H1 (cell line): Measurements from ENCODE around the gene NDRG2. TPM values are rescaled to one million over a fixed set of nuclear protein-coding genes. Genes with fewer than 3 reads are reported as not detected.

ENCODE experiments used
- BACH1 ChIP-seq: IDR thresholded peaks from 2 replicates; pipeline ENCODE4 v1.6.1; 2012; ENCODE audit warnings: low read length, improper control_type of control experiment
- CTCF ChIP-seq, 3 experiments: IDR thresholded peaks; 1 replicate in 2 of 3; 2 replicates in 1 of 3; pipeline versions ENCODE4 v1.5.1 to v1.6.1; 2011; ENCODE audit warnings: low read length in 3 of 3, mild to moderate bottlenecking in 3 of 3, inconsistent platforms in 2 of 3, low read depth in 1 of 3, moderate library complexity in 1 of 3; ENCODE audit not compliant: insufficient read depth in 1 of 3; ENCODE audit errors: control extremely low read depth in 1 of 3
- EP300 ChIP-seq, 2 experiments: IDR thresholded peaks; 1 replicate in 1 of 2; 2 replicates in 1 of 2; pipeline ENCODE4 v1.6.1; 2011 to 2012; ENCODE audit warnings: low read depth in 2 of 2, low read length in 2 of 2, mild to moderate bottlenecking in 2 of 2, borderline replicate concordance in 1 of 2, inconsistent platforms in 1 of 2, moderate library complexity in 1 of 2
- EZH2 ChIP-seq: fragments of 200-600 bp; sonication (generic); IDR thresholded peaks from 2 replicates; pipeline ENCODE4 v1.7.1; 2012; ENCODE audit warnings: low read depth, mild to moderate bottlenecking, moderate library complexity, low read length, inconsistent platforms; ENCODE audit not compliant: severe bottlenecking
- FOSL1 ChIP-seq: IDR thresholded peaks from 2 replicates; pipeline ENCODE4 v1.6.1; 2011; ENCODE audit warnings: mild to moderate bottlenecking, low read depth, low read length, moderate library complexity; ENCODE audit not compliant: insufficient read depth
- GTF2F1 ChIP-seq: IDR thresholded peaks from 2 replicates; pipeline ENCODE4 v1.6.1; 2012; ENCODE audit warnings: low read depth, low read length, improper control_type of control experiment, borderline replicate concordance
- HDAC2 ChIP-seq, 2 experiments: fragments of 300-600 bp in 1 of 2; sonication (generic) in 1 of 2; IDR thresholded peaks; 2 replicates each; pipeline ENCODE4 v1.6.1; 2011 to 2012; ENCODE audit warnings: low read depth in 2 of 2, low read length in 2 of 2, mild to moderate bottlenecking in 2 of 2, moderate library complexity in 2 of 2, borderline replicate concordance in 1 of 2, inconsistent platforms in 1 of 2
- JUND ChIP-seq: IDR thresholded peaks from 2 replicates; pipeline ENCODE4 v1.6.1; 2011; ENCODE audit warnings: mild to moderate bottlenecking, improper control_type of control experiment, low read length
- POLR2A ChIP-seq, 2 experiments: IDR thresholded peaks; 1 replicate in 1 of 2; 2 replicates in 1 of 2; pipeline ENCODE4 v1.6.1; 2011; ENCODE audit warnings: low read depth in 2 of 2, low read length in 2 of 2, mild to moderate bottlenecking in 2 of 2; ENCODE audit errors: control extremely low read depth in 1 of 2
- RFX5 ChIP-seq: IDR thresholded peaks from 2 replicates; pipeline ENCODE4 v1.6.1; 2011; ENCODE audit warnings: low read depth, low read length, improper control_type of control experiment, borderline replicate concordance
- SP1 ChIP-seq: IDR thresholded peaks from 2 replicates; pipeline ENCODE4 v1.6.1; 2011; ENCODE audit warnings: low read depth, low read length
- SRF ChIP-seq: IDR thresholded peaks from 2 replicates; pipeline ENCODE4 v1.6.1; 2011; ENCODE audit warnings: mild to moderate bottlenecking, low read depth, low read length, moderate library complexity
- TAF1 ChIP-seq: IDR thresholded peaks from 2 replicates; pipeline ENCODE4 v1.6.1; 2011; ENCODE audit warnings: mild to moderate bottlenecking, low read depth, low read length
- TAF7 ChIP-seq: optimal IDR thresholded peaks from 2 replicates; pipeline ENCODE3; 2011; ENCODE audit warnings: low read depth, mild to moderate bottlenecking, inconsistent platforms, low read length, moderate library complexity, borderline replicate concordance
- TBP ChIP-seq: IDR thresholded peaks from 2 replicates; pipeline ENCODE4 v1.6.1; 2011; ENCODE audit warnings: low read depth, low read length, improper control_type of control experiment
- TEAD4 ChIP-seq: IDR thresholded peaks from 2 replicates; pipeline ENCODE4 v1.6.1; 2012; ENCODE audit warnings: low read depth, low read length, inconsistent platforms, mixed read lengths
- USF2 ChIP-seq: IDR thresholded peaks from 2 replicates; pipeline ENCODE4 v1.6.1; 2011; ENCODE audit warnings: low read length, improper control_type of control experiment
- YY1 ChIP-seq: IDR thresholded peaks from 2 replicates; pipeline ENCODE4 v1.6.1; 2011; ENCODE audit warnings: low read depth, mild to moderate bottlenecking, low read length
- polyA plus RNA-seq, 7 experiments: library from polyadenylated mRNA; depleted of rRNA in 3 of 7; stranded (reverse) in 5 of 7; unstranded in 2 of 7; fragments of >200 nt in 5 of 7; fragments of 200-250 nt in 2 of 7; gene quantifications; 1 replicate in 5 of 7; 2 replicates in 1 of 7; 4 replicates in 1 of 7; pipeline versions ENCODE4 v1.2.1 to v1.2.3, GENCODE V29; 2011 to 2013; ENCODE audit warnings: missing spikeins in 2 of 7, mixed read lengths in 2 of 7
- total RNA-seq: library from RNA; stranded (reverse); fragmentation: NEBNext Ultra II Directional; extraction: Animal tissue kit (Norgen Biotek cat#: 25700); gene quantifications from 2 replicates; pipeline ENCODE4 v1.2.1, GENCODE V29; 2021
- TF ChIP-seq, protein P1 (sequence below): IDR thresholded peaks from 2 replicates; pipeline ENCODE4 v1.6.1; 2011; ENCODE audit warnings: low read depth, mild to moderate bottlenecking, low read length; ENCODE audit not compliant: insufficient read depth

Gene NDRG2
- total and polyA plus RNA-seq, 2 of the 8 experiments (the other 6 are each of a cell fraction or from before 2014, with no cell fraction given): 29.9 to 48.6 TPM

- TF ChIP-seq TBP (no peak; the same call in 1 of the 2 replicates), TAF1 (0 out of 2 replicates have a peak, but pooled peaks have one; percentile 26), EP300 (IDR thresholded peaks at IDR 0.05; ENCODE audit: borderline replicate concordance in 1 of 2, low read depth in 2 of 2, low read length in 2 of 2) (peak in 1 of 2 experiments; percentile 84; a peak in 1 of 3 replicates), USF2 (no peak), GTF2F1 (0 out of 2 replicates have a peak, but pooled peaks have one; percentile 9), FOSL1 (0 out of 2 replicates have a peak, but pooled peaks have one; percentile 23), HDAC2 (IDR thresholded peaks at IDR 0.05; ENCODE audit: borderline replicate concordance in 1 of 2, low read depth in 2 of 2, low read length in 2 of 2) (0 out of 4 replicates have a peak, but pooled peaks of 1 of the 2 experiments have one; percentile 70), RFX5 (no peak), CTCF (IDR thresholded peaks at IDR 0.05; ENCODE audit: control extremely low read depth in 1 of 3, insufficient read depth in 1 of 3, low read depth in 1 of 3, low read length in 3 of 3) (peak; percentile 95 to 98 (median 96)), EZH2 (peak; percentile 36), YY1 (peak; percentile 80), BACH1 (no peak), SRF (0 out of 2 replicates have a peak, but pooled peaks have one; percentile 28), SP1 (peak; percentile 59; the same call in 1 of the 2 replicates), TEAD4 (peak; percentile 71), JUND (peak; percentile 20; the same call in 1 of the 2 replicates), POLR2A (IDR thresholded peaks at IDR 0.05; ENCODE audit: control extremely low read depth in 1 of 2, low read depth in 2 of 2, low read length in 2 of 2) (peak; percentile 46 to 47; a peak in 2 of 3 replicates), TAF7 (peak; percentile 62)
- TF ChIP-seq, protein P1, sequence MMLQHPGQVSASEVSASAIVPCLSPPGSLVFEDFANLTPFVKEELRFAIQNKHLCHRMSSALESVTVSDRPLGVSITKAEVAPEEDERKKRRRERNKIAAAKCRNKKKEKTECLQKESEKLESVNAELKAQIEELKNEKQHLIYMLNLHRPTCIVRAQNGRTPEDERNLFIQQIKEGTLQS: no peak
These were observed 53.7 kb downstream of the NDRG2 start (continued) for GRCh38 chr14:20970983-20971704.
